Right lobe of liver (tissue), 6 donors: ENCODE results near the gene BIK. TPM values are rescaled to one million over a fixed set of nuclear protein-coding genes. Genes with fewer than 3 reads are reported as not detected.

Source experiments
- ATAC-seq, 4 donors: fragments of 200-7000 bp; cut with Tn5 transposase; one replicate each; pipeline ENCODE4 v1.9.1; 2020; ENCODE audit warnings: mild to moderate bottlenecking in 4 of 4, moderate library complexity in 4 of 4
- DNase-seq, 3 donors: peaks; one replicate each; pipeline ENCODE4 v3.0.0-alpha.2; 2020
- H3K27ac ChIP-seq, 3 donors: fragments of 200-600 bp; one replicate each; pipeline ENCODE4 v1.8.0; 2022
- H3K27me3 ChIP-seq, 2 donors: fragments of 200-600 bp; one replicate each; pipeline ENCODE4 v1.8.0; 2022
- H3K36me3 ChIP-seq, 4 donors: fragments of 200-600 bp; sonication (generic) in 1 of 4; one replicate each; pipeline versions ENCODE4 v1.5.1 to v1.8.0; 2017 to 2022; ENCODE audit warnings: control low read depth in 1 of 4
- H3K4me1 ChIP-seq, 4 donors: fragments of 200-600 bp; sonication (generic) in 1 of 4; one replicate each; pipeline versions ENCODE4 v1.5.1 to v1.8.0; 2017 to 2022; ENCODE audit warnings: control low read depth in 1 of 4
- H3K4me3 ChIP-seq, 3 donors: fragments of 200-600 bp; one replicate each; pipeline ENCODE4 v1.8.0; 2022
- H3K9me3 ChIP-seq, 4 donors: fragments of 200-600 bp; sonication (generic) in 1 of 4; one replicate each; pipeline versions ENCODE4 v1.5.1 to v1.8.0; 2017 to 2022; ENCODE audit warnings: control low read depth in 1 of 4
- POLR2A ChIP-seq: fragments of 450-650 bp; IDR thresholded peaks from one replicate; pipeline ENCODE4 v1.6.1; 2017; ENCODE audit warnings: antibody characterized with exemption, mild to moderate bottlenecking
- WGBS: methylation state at CpG from one replicate; pipeline ENCODE4 v1.1.6; 2018; ENCODE audit warnings: low coverage, low lambda C conversion rate; ENCODE audit not compliant: insufficient coverage; ENCODE audit errors: missing lambda C conversion rate; 5-methylcytosine and 5-hydroxymethylcytosine counted together
- intact Hi-C, 2 donors: fragments of 100-400 bp; cut with DNase I; formaldehyde crosslinking; loops; one replicate each; pipeline versions ENCODE4 v1.11.2 to v1.14.1; 2022
- total RNA-seq, 6 experiments: library from RNA; depleted of rRNA in 2 of 6; stranded (reverse); fragments of >200 nt in 2 of 6; fragmentation: NEBNext Ultra II Directional in 3 of 6; extraction: Animal tissue kit (Norgen Biotek cat#: 25700) in 3 of 6; gene quantifications; one replicate each; pipeline versions ENCODE4 v1.1.0 to v1.2.4, GENCODE V29; 2016 to 2023
- TF ChIP-seq, protein P1 (sequence below), 4 donors: fragments of 200-600 bp in 3 of 4; fragments of 450-650 bp in 1 of 4; IDR thresholded peaks; one replicate each; pipeline versions ENCODE4 v1.5.1 to v1.8.0; 2016 to 2022; ENCODE audit warnings: antibody characterized with exemption in 4 of 4, mild to moderate bottlenecking in 2 of 4
- donor health status: DM: no; HTN: yes; CAD: no.
- donor health status: DM: no; HTN: no; CAD: no.
- donor health status: DM: no; HTN: no; CAD: no.
- donor health status: DM: no; HTN: yes; CAD: no.
- donor health status: DM: no; HTN: yes; CAD: no.

Gene BIK
- total RNA-seq, 6 experiments from 2014 or later, result 0.22 to 0.42 (median 0.31) TPM; not detected in 1

DNA sequence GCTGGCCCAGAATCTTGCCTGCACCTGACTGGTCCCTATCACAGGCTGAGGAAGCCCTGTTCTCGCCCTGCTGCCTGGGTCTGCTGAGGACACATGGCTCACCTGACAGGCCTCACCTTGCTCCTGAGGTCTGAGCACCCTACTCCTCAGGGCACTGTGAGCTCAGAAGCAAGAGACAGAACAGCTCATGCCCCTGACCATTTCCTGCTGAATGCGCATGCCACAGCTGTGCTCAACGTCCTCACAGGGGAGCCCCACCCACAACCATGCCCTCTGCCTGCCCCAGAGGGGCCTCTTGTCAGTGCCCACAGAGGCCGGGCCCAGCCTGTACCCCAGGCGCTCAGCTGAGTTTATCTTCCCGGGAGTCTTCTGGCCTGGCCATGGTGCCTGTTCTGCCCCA is 38.0 kb downstream of the BIK start:
- intact Hi-C loops, result no loop called here
- Histone ChIP-seq H3K27ac (no peak overlapping the region), H3K4me3 (no peak overlapping the region), H3K9me3 (no peaks in the 10 kb centered on the region), H3K4me1 (peaks cover 0 to 16% (median 0%) of the 10 kb centered on the region in 4 donors), H3K36me3 (no peaks in the 10 kb centered on the region), H3K27me3 (no peaks in the 10 kb centered on the region)
- ATAC-seq, result no peak
- no CpG with 5 or more reads among the region's 6 CpGs for WGBS
- no peak for DNase-seq
- TF ChIP-seq, protein P1, sequence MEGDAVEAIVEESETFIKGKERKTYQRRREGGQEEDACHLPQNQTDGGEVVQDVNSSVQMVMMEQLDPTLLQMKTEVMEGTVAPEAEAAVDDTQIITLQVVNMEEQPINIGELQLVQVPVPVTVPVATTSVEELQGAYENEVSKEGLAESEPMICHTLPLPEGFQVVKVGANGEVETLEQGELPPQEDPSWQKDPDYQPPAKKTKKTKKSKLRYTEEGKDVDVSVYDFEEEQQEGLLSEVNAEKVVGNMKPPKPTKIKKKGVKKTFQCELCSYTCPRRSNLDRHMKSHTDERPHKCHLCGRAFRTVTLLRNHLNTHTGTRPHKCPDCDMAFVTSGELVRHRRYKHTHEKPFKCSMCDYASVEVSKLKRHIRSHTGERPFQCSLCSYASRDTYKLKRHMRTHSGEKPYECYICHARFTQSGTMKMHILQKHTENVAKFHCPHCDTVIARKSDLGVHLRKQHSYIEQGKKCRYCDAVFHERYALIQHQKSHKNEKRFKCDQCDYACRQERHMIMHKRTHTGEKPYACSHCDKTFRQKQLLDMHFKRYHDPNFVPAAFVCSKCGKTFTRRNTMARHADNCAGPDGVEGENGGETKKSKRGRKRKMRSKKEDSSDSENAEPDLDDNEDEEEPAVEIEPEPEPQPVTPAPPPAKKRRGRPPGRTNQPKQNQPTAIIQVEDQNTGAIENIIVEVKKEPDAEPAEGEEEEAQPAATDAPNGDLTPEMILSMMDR (IDR thresholded peaks at IDR 0.05), result no peak
- TF ChIP-seq POLR2A, result no peak

- TF ChIP-seq POLR2A, result no peak
- TF ChIP-seq, protein P1 (IDR thresholded peaks at IDR 0.05), result no peak
- intact Hi-C loops, result no loop called here
- no peak for ATAC-seq
- no peaks in the 10 kb centered on the region for H3K9me3 ChIP-seq
- no peaks in the 10 kb centered on the region for H3K27me3 ChIP-seq
- no peaks in the 10 kb centered on the region for H3K36me3 ChIP-seq
- WGBS, result 83% methylated on average over 1 of the region's 15 CpGs
- H3K27ac ChIP-seq, result peak overlapping the region in 1 of 3 donors; percentile 57
- no peak for DNase-seq
- peak overlapping the region; percentile 61 to 77 (median 74) for H3K4me3 ChIP-seq
- peaks cover 0 to 16% (median 0%) of the 10 kb centered on the region in 4 donors for H3K4me1 ChIP-seq
Observed at GRCh38 chr22:43150731-43151206, 40.2 kb downstream of the BIK start.

DNA sequence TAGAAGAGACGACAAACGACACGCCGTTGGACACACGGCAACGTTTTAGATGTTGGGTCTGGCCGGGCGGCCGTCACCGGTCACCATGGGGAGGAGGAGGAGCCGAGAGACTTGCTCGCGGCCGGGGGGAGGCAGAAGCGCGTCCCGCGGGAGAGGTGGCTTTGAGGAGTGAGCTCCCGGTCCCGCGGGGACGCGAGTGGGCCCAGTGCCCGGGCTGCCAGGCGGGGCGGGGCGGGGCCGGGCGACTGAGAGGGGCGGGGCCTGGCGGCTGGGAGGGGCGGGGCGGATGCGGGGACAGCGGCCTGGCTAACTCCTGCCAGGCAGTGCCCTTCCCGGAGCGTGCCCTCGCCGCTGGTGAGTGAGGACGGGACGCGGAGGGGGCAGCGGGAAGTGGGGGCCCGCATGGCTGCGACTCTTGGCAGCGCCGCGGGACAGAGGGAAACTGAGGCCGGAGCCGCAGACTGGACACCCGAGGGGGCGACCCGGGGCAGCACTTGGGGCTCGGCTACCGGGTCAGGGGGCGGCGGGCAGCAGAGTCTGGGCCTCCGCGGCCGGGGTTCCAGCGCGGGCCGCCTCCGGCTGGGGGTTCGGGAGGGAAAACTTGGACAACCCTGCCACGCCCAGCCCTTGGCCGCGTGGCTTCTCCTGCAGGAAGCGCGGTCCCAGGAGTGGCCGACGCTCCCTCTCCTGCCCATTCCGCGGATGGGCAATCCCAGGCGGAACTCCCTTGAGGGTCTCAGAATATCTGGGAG is 40.9 kb downstream of the BIK start, which contains the start of gene TSPO:
Gene TSPO (plus strand): TSS at position 309 of the 752 bp plus-strand sequence. CDS start 7,680 bp downstream, outside the sequence.
- Histone ChIP-seq H3K27ac (peak within 1 kb of the TSS; percentile 57 to 72 (median 59)), H3K4me1 (peaks cover 0 to 16% (median 0%) of the 10 kb centered on the region in 4 donors), H3K9me3 (no peaks in the 10 kb centered on the region), H3K36me3 (no peaks in the 10 kb centered on the region), H3K4me3 (peak within 1 kb of the TSS; percentile 61 to 77 (median 74)), H3K27me3 (no peaks in the 10 kb centered on the region)
- WGBS, result 0% methylated on average over 1 of the region's 75 CpGs
- intact Hi-C loops, result no loop called here
- TF ChIP-seq POLR2A, result peak; percentile 54
- TF ChIP-seq, protein P1 (IDR thresholded peaks at IDR 0.05), result no peak
- ATAC-seq, result peak; percentile 82 to 92 (median 88)
- peak; percentile 86 to 87 (median 86) for DNase-seq

DNA sequence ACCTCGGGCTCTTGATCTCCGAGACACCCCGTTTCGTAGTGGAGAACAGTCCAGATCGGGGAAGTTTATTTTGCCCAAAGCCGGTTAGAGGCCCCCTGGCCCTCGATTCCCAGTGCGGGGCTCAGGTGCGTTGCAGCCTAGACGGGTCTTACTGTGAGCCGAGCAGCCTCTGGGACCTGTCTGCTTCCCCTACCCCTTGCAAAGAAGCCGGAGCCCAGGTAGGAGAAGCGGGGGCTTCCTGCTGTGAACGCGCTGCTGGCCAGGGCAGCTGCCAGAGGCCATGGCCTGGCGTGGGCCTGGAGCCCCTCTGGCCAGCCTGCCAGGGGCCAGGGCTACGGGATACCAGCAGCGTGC is 41.4 kb downstream of the BIK start:
- 33% methylated on average over 2 of the region's 18 CpGs for WGBS
- TF ChIP-seq, protein P1 (IDR thresholded peaks at IDR 0.05), result no peak
- TF ChIP-seq POLR2A, result no peak
- Histone ChIP-seq H3K27ac (peak overlapping the region; percentile 57 to 72 (median 59)), H3K4me3 (peak overlapping the region; percentile 61 to 77 (median 74)), H3K9me3 (no peaks in the 10 kb centered on the region), H3K36me3 (no peaks in the 10 kb centered on the region), H3K27me3 (no peaks in the 10 kb centered on the region), H3K4me1 (peaks cover 0 to 16% (median 0%) of the 10 kb centered on the region in 4 donors)
- ATAC-seq (no peak), DNase-seq (no peak)
- intact Hi-C loops, result no loop called here
